Osteocyte (in vitro differentiated cells): ENCODE measurements around the gene STEAP3. TPM values are rescaled to one million over a fixed set of nuclear protein-coding genes. Genes with fewer than 3 reads are reported as not detected.

Experiments
- DNase-seq: peaks from one replicate; pipeline ENCODE4 v3.0.0; 2021; ENCODE audit warnings: mixed read lengths; ENCODE audit not compliant: unreplicated experiment; ENCODE audit errors: extremely low spot score
- H3K27ac Mint-ChIP-seq: one replicate; pipeline ENCODE4 v1.8.0; 2021; ENCODE audit warnings: mild to moderate bottlenecking, mixed read lengths; ENCODE audit not compliant: unreplicated experiment
- H3K27me3 Mint-ChIP-seq: one replicate; pipeline ENCODE4 v1.8.0; 2021; ENCODE audit warnings: mixed read lengths; ENCODE audit not compliant: unreplicated experiment
- H3K36me3 Mint-ChIP-seq: one replicate; pipeline ENCODE4 v1.8.0; 2021; ENCODE audit warnings: mixed read lengths; ENCODE audit not compliant: unreplicated experiment
- H3K4me1 Mint-ChIP-seq: one replicate; pipeline ENCODE4 v1.8.0; 2021; ENCODE audit warnings: mixed read lengths; ENCODE audit not compliant: unreplicated experiment
- H3K4me3 Mint-ChIP-seq: one replicate; pipeline ENCODE4 v1.8.0; 2021; ENCODE audit warnings: mild to moderate bottlenecking, moderate library complexity, mixed read lengths; ENCODE audit not compliant: unreplicated experiment
- H3K9me3 Mint-ChIP-seq: one replicate; pipeline ENCODE4 v1.8.0; 2021; ENCODE audit warnings: mixed read lengths; ENCODE audit not compliant: unreplicated experiment
- total RNA-seq: library from RNA; stranded (reverse); gene quantifications from 2 replicates; pipeline ENCODE4 v1.2.1, GENCODE V29; 2021
- TF ChIP-seq, protein P1 (sequence below): fragments of 200-600 bp; sonication (generic); IDR thresholded peaks from 2 replicates; pipeline ENCODE4 v1.5.0; 2021; ENCODE audit warnings: antibody characterized with exemption, mild to moderate bottlenecking, moderate library complexity

The STEAP3 gene
- total RNA-seq, 1 donor from 2014 or later: 19.3 TPM

DNA sequence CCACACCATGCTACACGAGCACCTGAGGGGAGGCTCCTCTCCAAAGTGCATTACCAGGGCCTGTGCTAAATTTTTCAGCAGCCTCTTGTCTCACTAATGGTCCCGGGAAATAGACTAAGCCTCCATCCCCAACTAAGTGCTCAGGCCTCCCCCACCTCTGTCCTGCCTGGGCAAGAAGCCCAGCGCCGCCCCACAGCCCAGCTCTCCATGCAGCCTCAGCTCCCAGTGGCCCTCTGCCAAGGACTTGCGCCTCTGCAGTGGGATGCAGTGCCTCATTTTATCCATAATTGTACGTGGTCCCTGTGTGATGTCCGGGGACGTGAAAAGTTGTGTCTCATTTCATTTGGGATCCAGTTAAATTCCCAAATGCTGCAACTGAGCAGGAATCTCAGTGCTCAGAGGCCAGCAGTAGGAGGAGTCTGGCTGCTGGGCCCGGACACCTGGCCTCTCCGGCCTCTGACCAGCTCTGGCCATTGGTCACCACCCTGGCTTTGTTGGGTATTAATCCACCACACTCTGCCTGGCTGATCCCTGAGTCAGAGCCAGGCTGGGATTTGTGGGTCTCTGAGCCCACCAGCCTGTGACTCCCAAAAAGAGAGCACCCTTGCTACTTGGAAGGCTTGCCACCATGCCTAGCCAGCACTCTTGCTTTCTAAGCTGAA lies 11.4 kb upstream of the STEAP3 start:
- H3K27me3 Mint-ChIP-seq: peaks cover 15% of the 10 kb centered on the region
- H3K4me3 Mint-ChIP-seq: no peak overlapping the region
- DNase-seq: no peak
- H3K4me1 Mint-ChIP-seq: no peaks in the 10 kb centered on the region
- TF ChIP-seq, protein P1, sequence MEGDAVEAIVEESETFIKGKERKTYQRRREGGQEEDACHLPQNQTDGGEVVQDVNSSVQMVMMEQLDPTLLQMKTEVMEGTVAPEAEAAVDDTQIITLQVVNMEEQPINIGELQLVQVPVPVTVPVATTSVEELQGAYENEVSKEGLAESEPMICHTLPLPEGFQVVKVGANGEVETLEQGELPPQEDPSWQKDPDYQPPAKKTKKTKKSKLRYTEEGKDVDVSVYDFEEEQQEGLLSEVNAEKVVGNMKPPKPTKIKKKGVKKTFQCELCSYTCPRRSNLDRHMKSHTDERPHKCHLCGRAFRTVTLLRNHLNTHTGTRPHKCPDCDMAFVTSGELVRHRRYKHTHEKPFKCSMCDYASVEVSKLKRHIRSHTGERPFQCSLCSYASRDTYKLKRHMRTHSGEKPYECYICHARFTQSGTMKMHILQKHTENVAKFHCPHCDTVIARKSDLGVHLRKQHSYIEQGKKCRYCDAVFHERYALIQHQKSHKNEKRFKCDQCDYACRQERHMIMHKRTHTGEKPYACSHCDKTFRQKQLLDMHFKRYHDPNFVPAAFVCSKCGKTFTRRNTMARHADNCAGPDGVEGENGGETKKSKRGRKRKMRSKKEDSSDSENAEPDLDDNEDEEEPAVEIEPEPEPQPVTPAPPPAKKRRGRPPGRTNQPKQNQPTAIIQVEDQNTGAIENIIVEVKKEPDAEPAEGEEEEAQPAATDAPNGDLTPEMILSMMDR: no peak
- H3K36me3 Mint-ChIP-seq: no peaks in the 10 kb centered on the region
- H3K9me3 Mint-ChIP-seq: no peaks in the 10 kb centered on the region
- no peak overlapping the region for H3K27ac Mint-ChIP-seq

DNA sequence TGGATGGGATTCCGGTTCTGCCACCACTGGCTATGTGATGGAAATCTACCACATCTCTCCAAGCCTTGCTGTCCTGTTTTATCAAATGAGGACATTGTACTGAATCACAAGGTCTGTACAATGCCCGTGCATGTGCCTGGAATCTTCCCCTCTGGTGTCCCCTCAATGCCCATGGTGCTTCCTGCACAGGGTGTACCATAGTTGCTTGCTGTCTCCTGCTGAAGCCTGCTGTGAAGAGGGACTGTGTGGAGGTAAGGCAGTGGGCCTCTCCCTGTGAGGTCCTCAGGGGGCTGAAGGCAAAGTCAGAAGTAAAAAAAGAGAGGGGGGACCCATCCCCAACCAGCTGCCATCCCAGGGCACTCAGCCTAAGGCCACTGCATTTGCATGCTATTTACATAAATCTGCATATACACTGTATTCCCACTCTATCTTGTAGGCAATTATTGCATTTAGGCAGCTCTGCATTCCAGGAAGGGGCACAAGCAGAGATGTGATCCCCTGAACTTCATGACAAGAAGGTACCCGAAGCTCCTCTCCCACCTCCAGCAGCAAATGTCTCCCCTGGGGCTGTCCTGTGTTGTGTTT lies 9.1 kb upstream of the STEAP3 start:
- TF ChIP-seq, protein P1: no peak
- Mint-ChIP-seq H3K4me1 (peaks cover 7% of the 10 kb centered on the region), H3K27ac (no peak overlapping the region), H3K4me3 (no peak overlapping the region), H3K36me3 (no peaks in the 10 kb centered on the region), H3K9me3 (no peaks in the 10 kb centered on the region), H3K27me3 (peaks cover 9% of the 10 kb centered on the region)
- no peak for DNase-seq

DNA sequence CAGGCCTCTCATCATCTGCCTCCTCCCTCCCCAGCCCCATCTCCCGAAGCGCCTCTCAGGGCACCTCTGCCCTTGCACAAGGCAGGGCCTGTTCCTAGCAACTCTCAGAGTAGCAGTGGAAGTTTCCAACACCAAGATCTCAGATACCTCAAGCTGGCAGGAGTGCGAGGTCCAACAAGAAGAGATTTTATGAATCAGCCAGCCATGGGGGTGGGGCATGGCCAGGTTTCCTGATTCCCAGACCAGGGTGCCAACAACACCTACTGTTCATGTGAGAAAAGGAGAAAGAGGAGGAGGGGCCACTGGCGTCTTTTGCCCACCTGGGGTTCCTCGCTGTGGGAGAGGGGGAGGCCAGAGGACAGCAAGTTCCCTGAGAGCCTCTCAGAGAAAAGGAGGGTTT lies 6.6 kb upstream of the STEAP3 start:
- Mint-ChIP-seq H3K36me3 (no peaks in the 10 kb centered on the region), H3K4me1 (peaks cover 10% of the 10 kb centered on the region), H3K27me3 (no peaks in the 10 kb centered on the region), H3K9me3 (no peaks in the 10 kb centered on the region), H3K27ac (no peak overlapping the region), H3K4me3 (no peak overlapping the region)
- TF ChIP-seq, protein P1: no peak
- no peak for DNase-seq

DNA sequence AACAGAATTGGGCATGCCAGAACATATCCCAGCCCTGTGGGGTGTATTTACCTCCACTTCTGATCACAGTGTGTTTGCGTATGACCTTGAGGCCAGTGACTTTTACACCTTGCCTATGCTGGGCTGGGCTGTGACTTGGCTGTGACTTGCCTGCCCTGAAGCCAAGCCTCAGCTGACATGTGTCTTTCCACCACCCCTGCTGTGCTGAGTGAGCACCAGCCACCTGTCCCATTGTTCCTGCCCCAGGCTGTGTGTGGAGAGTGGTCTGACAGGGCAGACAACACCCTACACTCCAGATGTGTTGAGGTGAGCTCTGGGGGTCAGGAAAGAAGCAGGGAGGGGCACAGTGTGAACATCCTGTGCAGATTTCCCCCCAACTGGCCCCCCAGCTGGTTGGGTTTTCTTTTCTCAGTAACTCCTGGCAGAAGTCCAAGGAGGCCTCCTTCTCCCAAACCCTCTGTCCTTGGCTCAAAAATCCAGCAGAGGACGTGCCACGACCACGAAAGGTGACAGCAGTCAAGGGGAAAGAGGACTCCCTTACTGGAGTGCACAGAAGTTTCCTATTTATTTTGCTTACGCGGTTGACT lies 5.1 kb upstream of the STEAP3 start:
- H3K9me3 Mint-ChIP-seq: no peaks in the 10 kb centered on the region
- DNase-seq: no peak
- no peak overlapping the region for H3K4me3 Mint-ChIP-seq
- no peaks in the 10 kb centered on the region for H3K27me3 Mint-ChIP-seq
- peaks cover 12% of the 10 kb centered on the region for H3K4me1 Mint-ChIP-seq
- no peaks in the 10 kb centered on the region for H3K36me3 Mint-ChIP-seq
- TF ChIP-seq, protein P1: peak; percentile 77
- H3K27ac Mint-ChIP-seq: no peak overlapping the region

DNA sequence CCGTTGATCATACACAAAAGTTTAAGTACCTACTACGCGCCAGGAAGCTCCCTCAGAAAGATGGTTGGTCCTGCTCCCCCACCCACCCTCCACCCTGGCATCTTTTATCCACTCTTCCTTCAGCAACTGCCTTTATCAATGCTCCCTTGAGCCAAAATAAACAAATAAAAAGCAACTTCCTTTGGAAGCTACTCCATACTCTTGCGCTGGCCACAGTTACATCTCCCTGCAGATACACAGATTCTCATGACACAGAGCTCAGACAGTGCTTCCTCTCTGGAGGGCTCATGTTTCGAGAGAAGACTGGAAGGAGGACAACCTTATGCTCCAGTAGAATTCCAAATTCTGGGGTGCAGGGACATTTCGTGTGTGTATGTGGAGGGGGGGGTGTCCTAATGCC lies 3.8 kb upstream of the STEAP3 start:
- no peaks in the 10 kb centered on the region for H3K36me3 Mint-ChIP-seq
- H3K4me1 Mint-ChIP-seq: peaks cover 12% of the 10 kb centered on the region
- H3K4me3 Mint-ChIP-seq: no peak overlapping the region
- H3K9me3 Mint-ChIP-seq: no peaks in the 10 kb centered on the region
- H3K27me3 Mint-ChIP-seq: no peaks in the 10 kb centered on the region
- no peak for DNase-seq
- no peak overlapping the region for H3K27ac Mint-ChIP-seq
- TF ChIP-seq, protein P1: no peak
